NCI-H2227 (cell line): ENCODE measurements around the gene EGF.
"Not testable (repeated sequence)": the region's sequence is repeated elsewhere in the genome, so short reads cannot be mapped to it uniquely, and the experiment has no call there.

Experiments
- DNase-seq: peaks from one replicate; lab custom pipeline; 2025; ENCODE audit not compliant: unreplicated experiment; lab: John Stamatoyannopoulos, UW

Gene EGF

DNA sequence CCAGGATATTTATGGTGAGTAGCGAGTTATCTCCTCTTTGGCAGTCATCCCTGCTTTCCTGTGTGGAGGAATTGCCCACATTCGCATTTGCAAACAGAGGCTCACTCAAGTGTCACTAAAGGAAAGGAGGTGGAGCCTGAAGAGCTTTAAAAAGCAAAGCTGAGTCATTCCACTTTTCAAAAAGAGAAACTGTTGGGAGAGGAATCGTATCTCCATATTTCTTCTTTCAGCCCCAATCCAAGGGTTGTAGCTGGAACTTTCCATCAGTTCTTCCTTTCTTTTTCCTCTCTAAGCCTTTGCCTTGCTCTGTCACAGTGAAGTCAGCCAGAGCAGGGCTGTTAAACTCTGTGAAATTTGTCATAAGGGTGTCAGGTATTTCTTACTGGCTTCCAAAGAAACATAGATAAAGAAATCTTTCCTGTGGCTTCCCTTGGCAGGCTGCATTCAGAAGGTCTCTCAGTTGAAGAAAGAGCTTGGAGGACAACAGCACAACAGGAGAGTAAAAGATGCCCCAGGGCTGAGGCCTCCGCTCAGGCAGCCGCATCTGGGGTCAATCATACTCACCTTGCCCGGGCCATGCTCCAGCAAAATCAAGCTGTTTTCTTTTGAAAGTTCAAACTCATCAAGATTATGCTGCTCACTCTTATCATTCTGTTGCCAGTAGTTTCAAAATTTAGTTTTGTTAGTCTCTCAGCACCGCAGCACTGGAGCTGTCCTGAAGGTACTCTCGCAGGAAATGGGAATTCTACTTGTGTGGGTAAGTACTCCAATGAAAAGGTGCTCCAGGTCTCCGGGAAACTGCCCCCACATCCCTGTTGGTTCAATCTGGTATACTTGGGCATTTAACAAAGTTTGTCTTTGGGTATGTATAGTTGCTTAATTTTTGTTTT, at the start of gene EGF:
Gene EGF, plus strand, starts transcription at position 178 of the 890 bp plus-strand sequence. Its CDS starts 453 bp downstream, at position 631.
- no peak for DNase-seq

DNA sequence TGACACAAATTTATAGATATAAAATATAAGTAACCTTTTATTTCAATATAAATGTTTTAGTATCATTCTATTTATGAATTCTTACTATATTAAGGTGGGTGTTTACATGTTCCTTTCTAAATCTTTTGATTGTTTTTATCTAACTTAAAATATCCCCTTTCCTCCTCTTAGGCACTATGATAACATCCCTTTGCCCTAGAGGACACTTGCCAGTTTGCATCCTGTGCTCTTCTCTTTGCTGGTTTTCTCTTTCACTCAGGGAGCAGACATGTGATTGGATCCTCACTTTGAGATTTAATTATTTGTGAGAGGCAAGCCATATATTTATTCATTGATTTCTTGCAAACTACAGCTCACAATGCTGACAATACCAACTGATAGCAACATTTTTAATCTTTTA, 48.5 kb upstream of the EGF start:
- no peak for DNase-seq

DNA sequence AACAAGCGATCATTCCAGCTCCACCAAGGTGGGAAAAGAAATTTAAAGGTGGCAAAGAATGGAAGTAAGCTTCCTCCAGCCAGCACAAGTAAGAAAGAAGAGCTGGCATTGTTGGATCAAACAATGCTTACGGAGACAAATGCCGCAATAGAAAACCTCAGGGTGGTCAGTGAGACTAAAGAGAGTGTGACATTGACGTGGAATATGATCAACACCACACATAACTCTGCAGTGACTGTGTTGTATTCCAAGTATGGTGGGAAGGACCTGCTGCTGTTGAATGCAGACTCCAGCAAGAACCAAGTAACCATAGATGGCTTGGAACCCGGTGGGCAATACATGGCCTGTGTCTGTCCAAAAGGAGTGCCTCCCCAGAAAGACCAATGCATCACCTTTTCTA, 42.6 kb upstream of the EGF start:
- no peak for DNase-seq

DNA sequence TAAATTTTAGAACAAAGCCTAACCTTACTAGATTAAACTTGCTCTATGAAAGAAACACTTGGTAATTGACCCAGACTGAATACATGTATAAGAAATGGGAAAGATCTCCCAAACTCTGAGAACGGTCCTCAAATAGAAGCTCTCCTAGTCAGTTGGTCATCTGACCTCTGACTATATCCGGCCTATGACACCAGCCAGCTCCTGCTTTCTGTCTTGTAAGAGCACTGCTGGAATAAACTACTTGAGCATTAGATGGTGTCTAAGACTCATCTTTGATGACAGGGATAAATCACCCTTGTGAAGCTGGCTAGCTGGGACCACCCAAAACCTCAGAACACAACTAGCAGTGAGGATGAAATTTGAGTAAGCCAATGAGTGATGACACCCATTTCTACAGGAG, 40.6 kb upstream of the EGF start:
- no peak for DNase-seq

DNA sequence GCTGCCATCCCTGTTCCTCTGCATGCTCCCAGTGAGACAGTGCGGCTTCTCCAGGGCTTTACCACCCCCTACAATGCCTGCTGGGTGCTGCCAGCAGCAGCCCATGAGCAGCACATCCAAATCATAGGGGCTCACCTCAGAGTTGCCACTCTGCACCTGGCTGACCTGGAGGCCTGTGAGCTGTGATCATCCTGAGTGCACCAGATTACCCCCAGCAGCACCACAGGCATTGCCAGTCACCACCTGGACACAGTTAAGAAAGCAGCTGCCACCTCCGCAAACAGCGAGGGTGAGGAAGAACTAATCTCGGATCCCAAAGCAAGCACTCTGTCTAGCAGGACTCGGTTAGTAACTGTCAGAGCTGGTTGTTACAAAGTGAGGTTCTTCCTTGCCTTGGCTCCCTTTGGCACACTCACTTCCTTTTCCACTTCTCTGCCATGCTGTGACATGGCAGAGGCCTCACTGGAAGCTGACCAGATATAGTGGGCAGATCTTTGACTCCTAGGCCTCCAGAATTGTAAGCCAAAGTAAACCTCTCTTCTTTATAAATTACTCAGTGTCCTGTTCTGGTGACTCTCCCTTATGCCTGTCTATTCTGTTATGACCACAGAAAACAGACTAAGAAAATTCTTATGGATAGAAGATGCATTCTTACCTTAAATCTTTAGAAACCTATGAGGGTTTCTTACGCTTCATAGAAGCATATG, 39.6 kb upstream of the EGF start:
- no peak for DNase-seq

DNA sequence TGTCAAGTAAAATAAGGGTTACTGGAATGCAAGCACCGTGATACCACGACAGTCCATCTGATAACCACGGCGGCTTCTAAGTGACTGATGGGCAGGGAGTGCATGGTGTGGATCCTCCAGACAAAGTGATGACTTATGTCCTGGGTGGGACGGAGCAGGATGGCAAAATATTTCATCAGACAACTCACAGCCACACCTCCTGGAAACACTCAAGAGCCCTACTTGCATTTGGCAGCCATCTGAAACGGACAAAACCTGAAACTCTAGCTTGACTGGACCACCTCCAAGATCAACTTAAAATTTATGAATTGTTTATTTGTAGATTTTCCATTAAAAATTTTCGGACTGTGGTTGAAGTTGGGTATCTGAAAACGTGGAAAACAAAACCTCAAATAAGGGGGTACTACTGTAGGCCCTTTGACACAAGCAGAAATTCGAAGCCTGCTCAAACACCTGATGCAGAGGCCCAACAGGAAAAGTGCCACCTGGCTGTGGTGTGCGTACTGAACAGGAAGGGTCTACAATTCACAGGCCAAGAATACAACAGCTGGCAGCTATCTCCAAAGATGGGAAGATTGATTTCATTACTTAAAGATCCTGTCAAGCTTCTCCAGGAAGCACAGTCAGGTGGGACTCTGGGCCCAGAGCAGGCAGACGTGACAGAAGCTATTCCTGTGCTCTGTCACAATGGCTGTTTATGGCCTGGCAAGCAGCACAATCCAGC, 38.7 kb upstream of the EGF start:
- DNase-seq: no peak

DNA sequence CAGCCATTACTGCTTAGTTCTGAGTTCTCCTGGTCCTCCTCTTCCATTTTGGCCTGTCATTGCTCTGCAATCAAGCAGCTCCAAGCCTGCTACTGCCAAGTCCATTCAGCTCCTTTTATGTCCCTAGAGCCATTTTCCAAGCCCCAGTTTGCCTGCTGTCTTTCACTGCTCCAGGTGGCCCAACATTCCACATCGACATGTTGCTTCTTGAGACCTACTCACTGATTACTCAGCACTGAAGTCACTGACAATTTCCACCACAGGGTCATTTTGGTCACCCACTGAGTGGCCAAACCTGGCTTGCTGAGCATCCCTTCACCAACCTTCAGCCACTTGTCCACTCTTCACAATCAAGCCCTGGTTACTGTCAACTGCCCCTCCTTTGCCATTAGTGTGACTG, 37.6 kb upstream of the EGF start:
- DNase-seq: no peak

DNA sequence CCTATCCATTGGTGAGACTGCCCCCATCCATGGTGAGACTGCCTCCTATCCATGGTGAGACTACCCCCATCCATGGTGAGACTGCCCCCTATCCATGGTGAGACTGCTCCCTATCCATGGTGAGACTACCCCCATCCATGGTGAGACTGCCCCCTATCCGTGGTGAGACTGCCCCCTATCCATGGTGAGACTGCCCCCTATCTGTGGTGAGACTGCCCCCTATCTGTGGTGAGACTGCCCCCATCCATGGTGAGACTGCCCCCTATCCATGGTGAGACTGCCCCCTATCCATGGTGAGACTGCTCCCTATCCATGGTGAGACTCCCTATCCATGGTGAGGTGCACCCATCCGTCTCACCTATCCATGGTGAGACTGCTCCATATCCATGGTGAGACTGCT, 37.1 kb upstream of the EGF start:
- not testable (repeated sequence) for DNase-seq

DNA sequence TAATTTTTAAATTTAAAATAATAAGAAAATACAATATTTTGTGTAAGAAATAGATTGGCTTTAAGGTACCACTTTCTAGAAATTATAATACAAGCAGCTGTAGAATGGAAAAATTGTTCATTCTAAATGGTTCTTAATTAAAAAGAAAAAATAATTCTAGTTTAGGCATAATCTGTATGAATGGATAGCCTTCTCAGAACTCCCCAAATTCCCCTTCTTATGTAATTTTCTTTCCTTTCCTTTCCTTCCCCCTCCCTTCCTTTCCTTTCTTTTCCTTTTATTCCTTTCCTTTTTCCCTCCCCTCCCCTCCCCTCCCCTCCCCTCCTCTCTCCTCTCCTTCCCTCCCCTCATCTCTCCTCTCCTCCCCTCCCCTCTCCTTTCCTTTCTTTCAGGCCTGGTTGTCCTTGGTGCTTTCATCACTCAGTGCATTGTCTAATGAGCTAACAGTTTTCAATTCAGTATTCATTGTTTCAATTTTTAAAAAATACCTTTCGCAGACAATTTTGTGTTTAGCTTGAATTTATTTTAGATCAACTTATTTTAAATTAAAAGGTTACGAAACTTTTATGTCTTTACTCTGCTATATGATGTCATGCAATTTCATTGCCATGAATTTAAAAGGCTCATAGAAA, 35.9 kb upstream of the EGF start:
- DNase-seq: no peak

DNA sequence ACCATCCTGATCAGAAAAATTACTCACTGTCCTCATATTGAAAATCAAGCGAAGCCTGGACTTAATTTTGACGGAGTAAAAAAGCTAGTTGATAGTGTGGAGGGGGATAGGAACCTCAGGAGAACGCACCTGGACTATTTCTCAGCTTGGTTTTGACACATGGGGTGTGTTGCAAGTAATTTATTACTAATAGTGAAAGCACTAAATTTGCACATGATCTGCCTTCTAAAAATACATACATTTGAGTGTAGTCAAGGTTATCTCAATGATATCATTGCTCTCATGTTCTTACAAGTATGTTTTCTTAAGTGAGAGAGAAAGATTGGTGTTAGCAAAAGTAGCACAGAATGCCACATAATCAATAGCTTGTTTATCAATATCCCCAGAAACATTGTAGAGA, 35.3 kb upstream of the EGF start:
- no peak for DNase-seq

DNA sequence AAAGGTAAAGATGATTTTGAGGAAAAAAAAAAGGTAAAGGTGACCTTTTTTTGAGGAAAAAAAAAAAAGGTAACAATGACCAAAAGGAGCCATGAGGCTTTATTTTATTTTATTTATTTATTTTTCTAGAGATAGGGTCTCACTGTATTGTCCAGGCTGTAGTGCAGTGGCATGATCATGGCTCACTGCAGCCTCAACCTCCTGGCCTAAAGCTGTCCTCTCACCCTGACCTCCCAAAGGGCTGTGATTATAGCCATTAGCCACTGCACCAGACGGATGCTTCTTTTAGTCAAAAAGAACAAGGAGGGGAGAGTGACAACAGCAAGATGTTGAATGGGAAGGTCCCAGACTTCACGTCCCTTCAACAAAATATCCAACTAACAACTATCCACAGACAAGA, 34.3 kb upstream of the EGF start:
- no peak for DNase-seq

DNA sequence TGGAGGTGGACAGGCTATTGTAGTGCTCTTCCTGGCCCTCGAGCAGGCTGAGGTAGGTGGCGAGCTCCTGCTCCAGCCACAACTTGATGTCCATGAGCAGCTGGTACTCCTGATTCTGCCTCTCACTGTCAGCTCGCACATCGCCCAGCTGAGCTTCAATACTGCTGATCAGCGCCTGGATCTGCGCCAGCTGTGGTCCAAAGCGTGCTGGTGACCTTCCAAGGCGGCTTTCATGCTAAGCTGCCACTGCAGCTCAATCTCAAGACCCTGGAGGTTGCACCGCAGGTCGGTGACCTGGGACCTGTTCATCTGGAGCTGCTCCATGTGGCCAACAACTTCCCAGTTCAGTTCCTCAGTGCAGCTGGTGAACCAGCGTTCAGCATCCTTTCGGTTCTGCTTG, 33.6 kb upstream of the EGF start:
- no peak for DNase-seq

DNA sequence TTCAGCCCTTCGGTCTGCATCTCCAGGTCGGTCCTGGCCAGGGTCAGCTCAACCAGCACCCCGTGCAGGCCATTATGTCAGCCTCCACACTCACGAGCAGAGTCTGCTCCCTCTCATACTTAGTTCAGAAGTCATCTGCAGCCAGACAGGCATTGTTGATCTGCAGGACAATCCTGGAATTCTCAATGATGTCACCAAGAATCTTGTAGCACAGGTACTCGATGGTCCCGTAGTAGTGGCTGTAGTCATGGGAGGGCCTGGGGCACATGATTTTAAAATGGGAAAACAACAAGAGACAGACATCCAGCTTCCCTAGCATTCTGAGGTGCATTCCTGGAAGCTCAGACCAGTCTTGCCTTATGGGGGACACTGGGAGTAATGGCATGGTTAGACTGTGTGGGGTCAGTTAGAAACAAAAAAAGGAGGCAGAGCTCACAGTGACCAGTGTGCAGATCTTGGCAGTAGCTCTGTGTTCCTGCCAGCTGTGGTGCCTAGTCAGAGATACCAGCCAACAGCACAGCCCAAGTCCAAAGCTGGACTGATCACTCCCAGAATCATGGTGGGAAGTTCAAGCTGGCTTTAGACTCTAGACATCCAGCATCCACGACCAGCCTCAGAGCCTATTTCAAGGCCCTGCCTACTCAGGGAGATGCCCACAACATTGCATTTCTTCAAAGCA, 32.9 kb upstream of the EGF start:
- DNase-seq: no peak

DNA sequence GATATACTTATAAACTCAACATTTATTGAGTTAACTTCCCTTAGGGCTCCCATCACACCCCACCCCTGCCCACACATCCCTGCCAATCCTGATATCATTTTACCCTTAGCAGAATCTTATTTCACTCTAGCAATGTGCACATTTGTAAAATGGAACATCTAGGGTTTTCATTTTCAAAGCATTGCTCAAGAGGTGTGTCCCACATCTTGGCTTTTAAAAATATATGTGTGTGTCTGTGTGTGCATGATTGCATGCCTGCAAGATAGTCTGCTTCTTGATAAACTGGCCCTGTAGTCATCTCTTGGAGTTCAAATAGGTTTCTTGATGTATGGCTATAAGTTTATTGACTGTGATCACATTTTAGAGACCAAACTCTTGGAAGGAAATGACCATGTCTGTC, 26.4 kb upstream of the EGF start:
- no peak for DNase-seq

DNA sequence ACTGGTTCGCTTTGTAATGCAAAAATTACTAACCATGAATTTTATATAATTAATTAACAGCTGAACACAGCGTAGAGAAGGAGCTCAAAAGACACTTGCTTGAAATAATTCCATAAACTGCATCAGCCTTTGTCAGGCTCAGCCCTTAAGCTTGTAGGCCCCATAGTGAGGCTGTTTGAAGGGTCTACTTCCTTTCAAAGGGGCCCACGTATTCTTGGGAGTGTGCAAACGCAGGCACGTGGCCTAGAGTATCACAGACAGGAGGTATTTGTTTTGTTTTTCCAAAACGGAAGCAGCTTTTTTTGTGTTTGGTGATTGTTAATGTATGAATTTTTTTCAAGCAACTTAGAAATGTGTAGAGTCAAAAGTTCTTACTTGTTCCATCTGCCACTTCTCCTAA, 25.6 kb upstream of the EGF start:
- DNase-seq: no peak

DNA sequence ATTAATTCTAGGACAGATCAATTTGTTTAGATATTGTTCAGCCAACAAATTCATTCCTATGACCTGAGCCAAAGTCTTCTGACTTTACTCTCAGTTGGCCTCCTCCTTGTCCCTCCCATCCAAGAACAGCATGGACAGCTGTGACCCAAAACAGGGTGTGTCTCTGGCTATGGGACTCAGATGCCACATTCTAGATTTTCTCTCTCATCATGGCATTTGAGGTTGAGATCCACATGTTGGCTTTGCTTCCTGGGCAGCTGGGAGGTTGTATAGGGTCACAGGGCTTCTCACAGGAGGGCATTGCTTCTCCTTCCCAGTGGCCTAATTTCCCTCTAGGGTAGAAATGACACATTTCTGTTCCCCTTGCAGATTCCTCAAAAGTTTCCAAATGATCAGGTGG, 22.6 kb upstream of the EGF start:
- no peak for DNase-seq

DNA sequence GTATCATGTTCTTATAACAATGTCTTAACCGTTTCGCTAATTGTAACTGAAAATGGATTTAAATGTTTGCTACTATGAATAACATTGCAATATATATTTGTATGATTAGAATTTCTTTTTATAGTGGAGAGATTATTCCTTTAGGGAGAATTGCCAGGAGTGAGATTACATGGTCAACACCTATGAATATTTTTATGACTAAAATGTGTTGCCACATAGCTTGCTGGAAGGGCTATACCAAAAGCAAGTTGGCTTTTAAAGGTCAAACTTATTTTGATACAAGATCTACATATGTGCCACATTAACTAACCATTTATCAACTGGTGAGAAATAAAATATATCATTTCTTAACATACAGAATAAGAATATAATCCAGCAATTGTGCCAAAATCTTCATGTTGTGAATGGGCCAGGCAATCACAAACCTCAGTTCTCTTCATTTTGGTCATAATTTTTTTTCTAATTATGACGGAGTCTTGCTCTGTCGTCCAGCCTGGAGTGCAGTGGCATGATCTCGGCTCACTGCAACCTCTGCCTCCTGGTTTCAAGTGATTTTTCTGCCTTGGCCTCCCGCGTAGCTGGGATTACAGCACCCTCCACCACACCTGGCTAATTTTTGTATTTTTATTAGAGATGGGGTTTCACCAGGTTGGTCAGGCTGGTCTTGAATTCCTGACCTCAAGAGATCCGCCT, 10.0 kb upstream of the EGF start:
- no peak for DNase-seq

DNA sequence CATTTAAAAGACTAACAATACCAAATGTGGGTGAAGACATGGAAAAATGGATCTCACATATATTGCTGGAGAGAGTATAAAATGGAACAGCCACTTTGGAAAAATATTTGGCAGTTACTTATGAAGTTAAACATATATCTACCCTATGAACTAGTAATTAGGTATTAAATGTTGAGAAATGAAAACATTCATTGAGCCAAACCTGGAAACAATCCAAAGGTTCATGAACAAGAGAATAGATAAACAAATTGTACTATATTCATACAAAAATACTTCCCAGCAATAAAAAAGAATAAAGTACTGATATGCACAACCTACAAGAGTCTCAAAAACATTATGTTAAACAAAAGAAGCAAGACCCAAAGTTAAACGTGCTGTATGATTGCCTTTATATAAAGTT, 4.0 kb upstream of the EGF start:
- no peak for DNase-seq

DNA sequence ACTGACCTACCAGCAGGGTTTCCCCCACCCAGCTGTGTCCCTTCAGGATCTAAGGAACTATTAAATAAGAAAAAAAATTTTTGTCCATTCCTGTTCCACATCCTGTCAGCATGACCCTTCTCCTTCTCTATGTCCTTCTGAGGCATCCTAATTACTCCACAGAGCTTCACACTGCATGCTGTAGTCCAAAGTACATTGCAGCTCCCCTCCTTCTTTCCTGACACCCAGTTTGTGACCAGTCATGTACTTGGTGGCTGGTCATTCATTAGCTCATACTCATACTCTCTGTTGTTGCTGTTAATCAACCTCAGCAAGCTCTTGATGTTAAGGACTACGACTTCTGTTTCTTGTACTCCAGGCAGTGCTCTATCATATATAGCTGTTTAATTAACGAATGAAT, 2.4 kb upstream of the EGF start:
- no peak for DNase-seq

DNA sequence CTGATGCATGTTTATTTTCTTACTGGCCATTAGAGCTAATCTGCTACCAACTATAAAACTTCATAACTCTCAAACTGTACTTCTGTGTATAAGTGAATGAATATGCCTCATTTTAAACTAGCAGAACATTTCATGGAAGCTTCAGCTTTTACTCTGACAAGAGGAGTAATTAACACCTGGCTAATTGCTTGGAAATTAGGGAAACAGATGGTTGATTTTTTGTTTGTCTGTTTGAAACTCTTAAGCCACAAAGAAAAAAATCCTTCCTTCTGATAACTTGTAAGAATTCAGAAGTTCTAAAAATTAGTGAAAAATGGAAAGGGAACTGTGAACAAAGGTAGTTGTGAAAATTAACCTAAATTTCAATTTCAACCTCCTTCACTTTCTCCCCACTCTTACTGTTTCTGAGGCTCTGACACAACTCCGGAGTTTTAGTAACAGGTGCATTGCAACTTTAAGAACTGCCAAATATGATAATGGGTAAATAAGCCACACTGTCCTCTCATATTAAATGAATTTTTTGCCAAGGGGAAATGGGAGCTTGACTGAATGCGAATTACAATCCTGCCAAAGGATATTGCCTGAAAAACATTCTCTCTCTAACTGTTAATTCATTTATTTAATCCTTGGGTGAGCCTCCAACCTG, 1.0 kb downstream of the EGF start:
- DNase-seq: no peak
